Tibial nerve (tissue), 4 donors: ENCODE data around the gene SRSF2. TPM values are rescaled to one million over a fixed set of nuclear protein-coding genes. Genes with fewer than 3 reads are reported as not detected.
A peak's percentile ranks its signal among the peaks of the same experiment; 100 is the strongest.

Source experiments
- DNase-seq, 2 donors: peaks; one replicate each; pipeline ENCODE4 v3.0.0-alpha.2; 2019; ENCODE audit warnings: low spot score in 2 of 2
- H3K27ac ChIP-seq, 4 donors: fragments of 200-600 bp; sonication (generic) in 3 of 4; one replicate each; pipeline ENCODE4 v1.5.1; 2017 to 2019; ENCODE audit warnings: mild to moderate bottlenecking in 1 of 4
- H3K27me3 ChIP-seq, 2 donors: fragments of 200-600 bp; sonication (generic) in 1 of 2; one replicate each; pipeline versions ENCODE4 v1.5.1 to v1.6.0; 2017 to 2019
- H3K36me3 ChIP-seq, 3 donors: fragments of 200-600 bp; sonication (generic); one replicate each; pipeline ENCODE4 v1.5.1; 2018 to 2019
- H3K4me1 ChIP-seq, 4 donors: fragments of 200-600 bp; sonication (generic) in 3 of 4; one replicate each; pipeline ENCODE4 v1.5.1; 2017 to 2019
- H3K4me3 ChIP-seq, 4 donors: fragments of 200-600 bp; sonication (generic) in 3 of 4; one replicate each; pipeline ENCODE4 v1.5.1; 2017 to 2019; ENCODE audit warnings: mild to moderate bottlenecking in 1 of 4, moderate library complexity in 1 of 4
- H3K9me3 ChIP-seq, 4 donors: fragments of 200-600 bp; sonication (generic) in 3 of 4; one replicate each; pipeline ENCODE4 v1.5.1; 2017 to 2019
- CTCF ChIP-seq, 5 experiments: fragments of 200-600 bp in 3 of 5; fragments of 450-650 bp in 2 of 5; sonication (generic) in 3 of 5; IDR thresholded peaks; one replicate each; pipeline ENCODE4 v1.5.1; 2016 to 2019; ENCODE audit warnings: antibody characterized with exemption in 5 of 5, mild to moderate bottlenecking in 3 of 5, moderate library complexity in 2 of 5
- EP300 ChIP-seq, 2 donors: sonication (generic); formaldehyde crosslinking; IDR thresholded peaks; one replicate each; pipeline ENCODE4 v1.6.1; 2017; ENCODE audit warnings: antibody characterized with exemption in 2 of 2, mild to moderate bottlenecking in 1 of 2
- POLR2A ChIP-seq, 2 donors: fragments of 450-650 bp; IDR thresholded peaks; one replicate each; pipeline ENCODE4 v1.6.1; 2017; ENCODE audit warnings: antibody characterized with exemption in 2 of 2, mild to moderate bottlenecking in 2 of 2, moderate library complexity in 2 of 2
- WGBS, 2 donors: methylation state at CpG; one replicate each; pipeline ENCODE4 v1.1.5; 2018; 5-methylcytosine and 5-hydroxymethylcytosine counted together
- total RNA-seq, 4 donors: library from RNA; depleted of rRNA; stranded (reverse); fragments of >200 nt; gene quantifications; one replicate each; pipeline ENCODE4 v1.1.0, GENCODE V29; 2016

SRSF2 gene
- total RNA-seq, 4 donors from 2014 or later: 196 to 452 (median 271) TPM

- 1 to 3% methylated on average over 7 of the region's 7 CpGs for WGBS, 2 donors
- Histone ChIP-seq H3K36me3 (peaks cover 0 to 50% (median 12%) of the 10 kb centered on the region in 3 donors), H3K27ac (peak overlapping the region; percentile 99 to 100 (median 100)), H3K27me3 (no peaks in the 10 kb centered on the region), H3K9me3 (no peaks in the 10 kb centered on the region), H3K4me1 (peaks cover 0 to 50% (median 38%) of the 10 kb centered on the region in 4 donors), H3K4me3 (peak overlapping the region; percentile 80 to 98 (median 84))
- TF ChIP-seq EP300 (IDR thresholded peaks at IDR 0.05) (no peak), POLR2A (IDR thresholded peaks at IDR 0.05) (no peak), CTCF (IDR thresholded peaks at IDR 0.05) (no peak)
- no peak for DNase-seq
These were observed 1.3 kb upstream of the SRSF2 start for GRCh38 chr17:76738468-76738850.

GRCh38 chr17:76737676-76738467, 741 bp upstream of the SRSF2 start, which contains the start of gene MFSD11:
MFSD11 (plus strand) TSS chr17:76738119; CDS start chr17:76738353, 234 bp downstream.
- Histone ChIP-seq H3K4me1 (peaks cover 0 to 56% (median 41%) of the 10 kb centered on the region in 4 donors), H3K4me3 (peak within 1 kb of the TSS; percentile 81 to 98 (median 88)), H3K36me3 (peaks cover 0 to 50% (median 13%) of the 10 kb centered on the region in 3 donors), H3K27ac (peak within 1 kb of the TSS; percentile 99 to 100 (median 100)), H3K27me3 (no peaks in the 10 kb centered on the region), H3K9me3 (no peaks in the 10 kb centered on the region)
- DNase-seq: peak; percentile 73 to 77
- TF ChIP-seq POLR2A (IDR thresholded peaks at IDR 0.05): peak; percentile 41 to 61
- peak; percentile 2 to 16 for TF ChIP-seq EP300 (IDR thresholded peaks at IDR 0.05)
- peak in 1 of 5 experiments; percentile 48 for TF ChIP-seq CTCF (IDR thresholded peaks at IDR 0.05)
- WGBS, 2 donors: 0 to 1% methylated on average over 48 to 56 of the region's 57 CpGs

- Histone ChIP-seq H3K27me3 (no peaks in the 10 kb centered on the region), H3K4me1 (peaks cover 0 to 69% (median 43%) of the 10 kb centered on the region in 4 donors), H3K27ac (peak overlapping the region; percentile 99 to 100 (median 100)), H3K9me3 (no peaks in the 10 kb centered on the region), H3K36me3 (peaks cover 0 to 48% (median 13%) of the 10 kb centered on the region in 3 donors), H3K4me3 (peak overlapping the region; percentile 81 to 98 (median 88))
- TF ChIP-seq POLR2A (IDR thresholded peaks at IDR 0.05) (peak in 1 of 2 donors; percentile 41), EP300 (IDR thresholded peaks at IDR 0.05) (peak in 1 of 2 donors; percentile 43), CTCF (IDR thresholded peaks at IDR 0.05) (peak in 4 of 5 experiments; percentile 15 to 56 (median 38))
- WGBS, 2 donors: 0% methylated on average over 6 to 56 of the region's 117 CpGs
- DNase-seq: peak; percentile 45 to 53
These were observed 616 bp downstream of the SRSF2 start for GRCh38 chr17:76736349-76737081.

GRCh38 chr17:76735586-76736348, 1.4 kb downstream of the SRSF2 start:
- TF ChIP-seq EP300 (IDR thresholded peaks at IDR 0.05) (no peak), CTCF (IDR thresholded peaks at IDR 0.05) (no peak), POLR2A (IDR thresholded peaks at IDR 0.05) (no peak)
- no peaks in the 10 kb centered on the region for H3K9me3 ChIP-seq
- DNase-seq: no peak
- 2% methylated on average over 20 of the region's 20 CpGs for WGBS, 2 donors
- peak overlapping the region; percentile 81 to 98 (median 88) for H3K4me3 ChIP-seq
- peaks cover 0 to 52% (median 13%) of the 10 kb centered on the region in 3 donors for H3K36me3 ChIP-seq
- peaks cover 0 to 76% (median 43%) of the 10 kb centered on the region in 4 donors for H3K4me1 ChIP-seq
- H3K27me3 ChIP-seq: no peaks in the 10 kb centered on the region
- H3K27ac ChIP-seq: peak overlapping the region; percentile 99 to 100 (median 100)
